ENCODE results near the gene MS4A3.

DNA sequence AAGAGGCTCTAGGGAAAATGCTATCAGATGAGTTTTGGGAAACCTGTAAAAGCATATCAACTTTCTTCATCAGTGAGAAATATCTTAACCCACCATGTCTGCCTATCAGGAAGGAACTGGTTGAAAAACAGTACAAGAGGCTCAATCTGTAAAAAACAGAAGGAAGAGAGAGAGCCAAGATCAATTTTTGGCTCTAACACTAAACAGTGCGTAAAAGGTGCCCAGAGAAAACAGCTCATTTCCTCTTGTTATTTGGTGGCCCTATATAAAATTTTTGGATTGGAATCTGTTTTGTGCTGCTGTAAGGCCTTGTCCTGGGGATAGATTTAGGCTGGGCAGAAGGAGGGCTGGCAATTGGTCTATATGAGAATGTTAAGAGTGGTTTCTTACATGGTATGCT, 44.1 kb downstream of the MS4A3 start:
- TF ChIP-seq GATA3 (IDR thresholded peaks at IDR 0.05; ENCODE audit: low read depth, low read length) (no peak), GATA2 (IDR thresholded peaks at IDR 0.05; ENCODE audit: low read depth, low read length) (no peak)
